Heart left ventricle (tissue), 16 donors: ENCODE results near the gene TMEM185B. TPM values are rescaled to one million over a fixed set of nuclear protein-coding genes. Genes with fewer than 3 reads are reported as not detected.
"Not testable (repeated sequence)": the region's sequence is repeated elsewhere in the genome, so short reads cannot be mapped to it uniquely, and the experiment has no call there.

ENCODE experiments used
- ATAC-seq, 4 donors: fragments of 200-7000 bp; cut with Tn5 transposase; one replicate each; pipeline ENCODE4 v1.9.1; 2020 to 2022; ENCODE audit warnings: moderate library complexity in 4 of 4, mild to moderate bottlenecking in 3 of 4, moderate number of reproducible peaks in 1 of 4
- DNase-seq, 5 donors: peaks; one replicate each; pipeline ENCODE4 v3.0.0-alpha.2; 2020
- H3K27ac ChIP-seq, 12 donors: fragments of 200-600 bp; sonication (generic) in 4 of 12; one replicate each; pipeline versions ENCODE4 v1.5.0 to v1.8.0; 2016 to 2022; ENCODE audit warnings: mild to moderate bottlenecking in 2 of 12
- H3K27me3 ChIP-seq, 9 donors: fragments of 200-600 bp; sonication (generic) in 2 of 9; one replicate each; pipeline versions ENCODE4 v1.5.1 to v1.8.0; 2016 to 2022; ENCODE audit warnings: mild to moderate bottlenecking in 3 of 9
- H3K36me3 ChIP-seq, 9 donors: fragments of 200-600 bp; sonication (generic) in 2 of 9; one replicate each; pipeline versions ENCODE4 v1.5.0 to v1.8.0; 2018 to 2022; ENCODE audit warnings: mild to moderate bottlenecking in 2 of 9
- H3K4me1 ChIP-seq, 12 donors: fragments of 200-600 bp; sonication (generic) in 4 of 12; one replicate each; pipeline versions ENCODE4 v1.5.0 to v1.8.0; 2016 to 2022; ENCODE audit warnings: mild to moderate bottlenecking in 3 of 12
- H3K4me3 ChIP-seq, 12 donors: fragments of 200-600 bp; sonication (generic) in 4 of 12; one replicate each; pipeline versions ENCODE4 v1.5.0 to v1.8.0; 2017 to 2022; ENCODE audit warnings: mild to moderate bottlenecking in 9 of 12, moderate library complexity in 4 of 12
- H3K9me3 ChIP-seq, 12 donors: fragments of 200-600 bp; sonication (generic) in 4 of 12; one replicate each; pipeline versions ENCODE4 v1.5.0 to v1.8.0; 2016 to 2022; ENCODE audit warnings: mild to moderate bottlenecking in 1 of 12
- CTCF ChIP-seq, 12 donors: fragments of 200-600 bp; sonication (generic) in 4 of 12; IDR thresholded peaks; one replicate each; pipeline versions ENCODE4 v1.5.0 to v1.8.0; 2018 to 2022; ENCODE audit warnings: antibody characterized with exemption in 12 of 12, mild to moderate bottlenecking in 5 of 12
- POLR2A ChIP-seq, 2 donors: fragments of 450-650 bp; IDR thresholded peaks; one replicate each; pipeline ENCODE4 v1.6.1; 2017; ENCODE audit warnings: antibody characterized with exemption in 2 of 2, mild to moderate bottlenecking in 2 of 2, moderate library complexity in 2 of 2
- WGBS, 4 donors: extraction: QIAGEN DNeasy Blood & Tissue Kit in 2 of 4; methylation state at CpG; one replicate each; pipeline versions ENCODE4 v1.1.5 to v1.1.7; 2013 to 2018; 5-methylcytosine and 5-hydroxymethylcytosine counted together
- intact Hi-C, 10 donors: fragments of 100-400 bp; cut with DNase I; formaldehyde crosslinking; loops; one replicate each; pipeline versions ENCODE4 v1.11.1 to v1.14.2; 2022
- polyA plus RNA-seq, 2 donors: library from polyadenylated mRNA; stranded (reverse); fragments of 200-250 nt; gene quantifications; one replicate each; pipeline ENCODE4 v1.2.3, GENCODE V29; 2013
- total RNA-seq, 9 donors: library from RNA; depleted of rRNA in 2 of 9; stranded (reverse); fragments of >200 nt in 2 of 9; fragmentation: NEBNext Ultra II Directional in 3 of 9; extraction: Animal tissue kit (Norgen Biotek cat#: 25700) in 3 of 9; gene quantifications; one replicate each; pipeline versions ENCODE4 v1.1.0 to v1.2.4, GENCODE V29; 2016 to 2023
- donor health status: ischemic (EF 13 %, LVEDD 7.1; RV severe dilation, severe dysfunction).
- donor health status: healthy with polysubstance abuse.
- donor health status: DM: no; HTN: yes; CAD: no.
- donor health status: DM: no; HTN: no; CAD: no.
- donor health status: ischemic (EF 25% LVEDD 6.9; RV normal size, moderate dysfunction).
- donor health status: ischemic (EF 25% LVEDD 5.7; RV mildly dilated, moderate dysfunction).
- donor health status: healthy.
- donor health status: DM: yes; HTN: yes; CAD: no.
- donor health status: ischemic (EF 35%, LVEDD 5.7; RV mildly dilated, moderate dysfunction).
- donor health status: nonischemic (EF 11% LVEDD 7.7; RV severe dilation, severe dysfunction).
- donor health status: DM: yes; HTN: yes; CAD: no.
- donor health status: PGD.
- donor health status: ischemic (EF 29% LVEDD 5.4; RV normal size, mild dysfunction).
- donor health status: nonischemic (EF 23%, LVEDD 6.1; RV moderate dilation, normal function).

Gene TMEM185B
- total and polyA plus RNA-seq, 11 donors, result 7.8 to 29.8 (median 22.5) TPM

- no peak for TF ChIP-seq POLR2A (IDR thresholded peaks at IDR 0.05)
- no peak for TF ChIP-seq CTCF (IDR thresholded peaks at IDR 0.05)
- H3K27me3 ChIP-seq, result no peaks in the 10 kb centered on the region
- DNase-seq, result no peak
- no peaks in the 10 kb centered on the region for H3K36me3 ChIP-seq
- 67 to 93% (median 73%) methylated on average over 3 of the region's 3 CpGs for WGBS, 4 donors
- H3K9me3 ChIP-seq, result peaks cover 0 to 1% (median 0%) of the 10 kb centered on the region in 12 donors
- H3K4me3 ChIP-seq, result no peak overlapping the region
- no peak for ATAC-seq
- intact Hi-C loops, result no loop called here
- no peak overlapping the region for H3K27ac ChIP-seq
- H3K4me1 ChIP-seq, result peaks cover 0 to 16% (median 7%) of the 10 kb centered on the region in 12 donors
Measured at GRCh38 chr2:120204417-120204816, 18.8 kb downstream of the TMEM185B start.

GRCh38 chr2:120204022-120204405, 19.2 kb downstream of the TMEM185B start:
- H3K4me1 ChIP-seq, result peaks cover 0 to 16% (median 7%) of the 10 kb centered on the region in 12 donors
- H3K27me3 ChIP-seq, result no peaks in the 10 kb centered on the region
- peaks cover 0 to 5% (median 0%) of the 10 kb centered on the region in 12 donors for H3K9me3 ChIP-seq
- ATAC-seq (peak; percentile 26 to 40 (median 32)), DNase-seq (no peak)
- H3K4me3 ChIP-seq, result no peak overlapping the region
- 86 to 87% (median 86%) methylated on average over 5 of the region's 5 CpGs for whole genome bisulfite sequencing, 4 donors
- intact Hi-C loops, result no loop called here
- peak overlapping the region in 2 of 12 donors; percentile 16 to 43 for H3K27ac ChIP-seq
- H3K36me3 ChIP-seq, result no peaks in the 10 kb centered on the region
- TF ChIP-seq POLR2A (IDR thresholded peaks at IDR 0.05) (no peak), CTCF (IDR thresholded peaks at IDR 0.05) (peak in 1 of 12 donors; percentile 4)

GRCh38 chr2:120203251-120204021, 19.8 kb downstream of the TMEM185B start:
- TF ChIP-seq CTCF (IDR thresholded peaks at IDR 0.05) (no peak), POLR2A (IDR thresholded peaks at IDR 0.05) (no peak)
- WGBS, 4 donors, result 48 to 66% (median 53%) methylated on average over 8 to 10 of the region's 10 CpGs
- no peak for DNase-seq

GRCh38 chr2:120199817-120200459, 23.3 kb downstream of the TMEM185B start:
- H3K27me3 ChIP-seq, ATAC-seq, DNase-seq, H3K4me3 ChIP-seq, H3K27ac ChIP-seq, H3K36me3 ChIP-seq, intact Hi-C loops: not testable (repeated sequence)
- Histone ChIP-seq H3K9me3 (peaks cover 0 to 35% (median 7%) of the 10 kb centered on the region in 12 donors), H3K4me1 (peaks cover 0 to 16% (median 7%) of the 10 kb centered on the region in 12 donors)
- WGBS, 4 donors, result 95 to 97% (median 96%) methylated on average over 10 of the region's 10 CpGs

More at GRCh38 chr2:120203251-120204021, 19.8 kb downstream of the TMEM185B start:
- Histone ChIP-seq H3K9me3 (peaks cover 0 to 9% (median 0%) of the 10 kb centered on the region in 12 donors), H3K27ac (peak overlapping the region in 2 of 12 donors; percentile 16 to 43), H3K27me3 (no peaks in the 10 kb centered on the region), H3K4me1 (peaks cover 0 to 16% (median 7%) of the 10 kb centered on the region in 12 donors), H3K36me3 (no peaks in the 10 kb centered on the region), H3K4me3 (no peak overlapping the region)
- intact Hi-C loops, result no loop called here
- peak in 3 of 4 donors; percentile 32 to 68 (median 44) for ATAC-seq
